Mesenteric fat pad (tissue), 1 donor: ENCODE data around the gene LRRK2. TPM values are rescaled to one million over a fixed set of nuclear protein-coding genes. Genes with fewer than 3 reads are reported as not detected.

Experiments
- DNase-seq: peaks from one replicate; pipeline ENCODE4 v3.0.0-alpha.2; 2020; ENCODE audit warnings: low spot score
- total RNA-seq: library from RNA; stranded (reverse); fragmentation: NEBNext Ultra II Directional; extraction: Animal tissue kit (Norgen Biotek cat#: 25700); gene quantifications from one replicate; pipeline ENCODE4 v1.2.1, GENCODE V29; 2021
- donor health status: DM: yes; HTN: yes; CAD: no.

The LRRK2 gene
- total RNA-seq, 1 donor from 2014 or later, result 16.3 TPM

DNA sequence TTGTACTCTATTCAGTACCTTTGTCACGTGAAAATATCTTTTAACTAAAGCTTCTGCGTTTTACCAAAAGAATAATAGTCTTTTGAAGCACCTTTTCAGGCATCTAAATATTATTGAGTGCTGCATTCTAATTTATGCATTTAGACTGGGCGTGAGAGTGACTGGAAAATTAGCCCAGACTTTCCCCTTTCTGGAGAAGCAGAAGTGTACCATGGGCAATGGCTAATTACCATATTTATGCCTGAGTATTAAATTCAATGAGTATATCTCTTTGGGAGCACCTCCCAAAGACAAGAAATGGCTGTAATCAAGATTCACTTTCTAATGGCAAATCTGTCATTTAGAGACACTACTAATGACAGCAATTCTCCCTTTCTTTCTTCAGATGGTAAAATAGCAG, 174.9 kb downstream of the LRRK2 start:
- no peak for DNase-seq

- DNase-seq, result no peak
Observed at GRCh38 chr12:40405419-40405818, 180.6 kb downstream of the LRRK2 start.

Other genes with a start within 250 kb of the LRRK2 start
- 13.0 TPM for gene SLC2A13, start 118.9 kb upstream of the LRRK2 start, total RNA-seq